SK-N-DZ (cell line): ENCODE data around the gene IGSF9B. TPM values are rescaled to one million over a fixed set of nuclear protein-coding genes. Genes with fewer than 3 reads are reported as not detected.
A peak's percentile ranks its signal among the peaks of the same experiment; 100 is the strongest.
"Not testable (repeated sequence)": the region's sequence is repeated elsewhere in the genome, so short reads cannot be mapped to it uniquely, and the experiment has no call there.

Experiments
- DNase-seq: peaks from one replicate; pipeline ENCODE4 v3.0.0-alpha.2; 2015; ENCODE audit warnings: low spot score
- polyA plus RNA-seq, 2 experiments: library from polyadenylated mRNA; depleted of rRNA; stranded (reverse); fragments of >200 nt; gene quantifications; 2 replicates each; pipeline ENCODE4 v1.2.3, GENCODE V29; 2014

The IGSF9B gene, protein sequence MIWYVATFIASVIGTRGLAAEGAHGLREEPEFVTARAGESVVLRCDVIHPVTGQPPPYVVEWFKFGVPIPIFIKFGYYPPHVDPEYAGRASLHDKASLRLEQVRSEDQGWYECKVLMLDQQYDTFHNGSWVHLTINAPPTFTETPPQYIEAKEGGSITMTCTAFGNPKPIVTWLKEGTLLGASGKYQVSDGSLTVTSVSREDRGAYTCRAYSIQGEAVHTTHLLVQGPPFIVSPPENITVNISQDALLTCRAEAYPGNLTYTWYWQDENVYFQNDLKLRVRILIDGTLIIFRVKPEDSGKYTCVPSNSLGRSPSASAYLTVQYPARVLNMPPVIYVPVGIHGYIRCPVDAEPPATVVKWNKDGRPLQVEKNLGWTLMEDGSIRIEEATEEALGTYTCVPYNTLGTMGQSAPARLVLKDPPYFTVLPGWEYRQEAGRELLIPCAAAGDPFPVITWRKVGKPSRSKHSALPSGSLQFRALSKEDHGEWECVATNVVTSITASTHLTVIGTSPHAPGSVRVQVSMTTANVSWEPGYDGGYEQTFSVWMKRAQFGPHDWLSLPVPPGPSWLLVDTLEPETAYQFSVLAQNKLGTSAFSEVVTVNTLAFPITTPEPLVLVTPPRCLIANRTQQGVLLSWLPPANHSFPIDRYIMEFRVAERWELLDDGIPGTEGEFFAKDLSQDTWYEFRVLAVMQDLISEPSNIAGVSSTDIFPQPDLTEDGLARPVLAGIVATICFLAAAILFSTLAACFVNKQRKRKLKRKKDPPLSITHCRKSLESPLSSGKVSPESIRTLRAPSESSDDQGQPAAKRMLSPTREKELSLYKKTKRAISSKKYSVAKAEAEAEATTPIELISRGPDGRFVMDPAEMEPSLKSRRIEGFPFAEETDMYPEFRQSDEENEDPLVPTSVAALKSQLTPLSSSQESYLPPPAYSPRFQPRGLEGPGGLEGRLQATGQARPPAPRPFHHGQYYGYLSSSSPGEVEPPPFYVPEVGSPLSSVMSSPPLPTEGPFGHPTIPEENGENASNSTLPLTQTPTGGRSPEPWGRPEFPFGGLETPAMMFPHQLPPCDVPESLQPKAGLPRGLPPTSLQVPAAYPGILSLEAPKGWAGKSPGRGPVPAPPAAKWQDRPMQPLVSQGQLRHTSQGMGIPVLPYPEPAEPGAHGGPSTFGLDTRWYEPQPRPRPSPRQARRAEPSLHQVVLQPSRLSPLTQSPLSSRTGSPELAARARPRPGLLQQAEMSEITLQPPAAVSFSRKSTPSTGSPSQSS (N-terminal part only)
- polyA plus RNA-seq (2014; cell fraction: cytosol; rRNA removed), result 0.98 and 11.7 TPM in 2 replicates
- 0.64 and 3.8 TPM in 2 replicates for polyA plus RNA-seq (2014; cell fraction: nucleus; rRNA removed)

DNA sequence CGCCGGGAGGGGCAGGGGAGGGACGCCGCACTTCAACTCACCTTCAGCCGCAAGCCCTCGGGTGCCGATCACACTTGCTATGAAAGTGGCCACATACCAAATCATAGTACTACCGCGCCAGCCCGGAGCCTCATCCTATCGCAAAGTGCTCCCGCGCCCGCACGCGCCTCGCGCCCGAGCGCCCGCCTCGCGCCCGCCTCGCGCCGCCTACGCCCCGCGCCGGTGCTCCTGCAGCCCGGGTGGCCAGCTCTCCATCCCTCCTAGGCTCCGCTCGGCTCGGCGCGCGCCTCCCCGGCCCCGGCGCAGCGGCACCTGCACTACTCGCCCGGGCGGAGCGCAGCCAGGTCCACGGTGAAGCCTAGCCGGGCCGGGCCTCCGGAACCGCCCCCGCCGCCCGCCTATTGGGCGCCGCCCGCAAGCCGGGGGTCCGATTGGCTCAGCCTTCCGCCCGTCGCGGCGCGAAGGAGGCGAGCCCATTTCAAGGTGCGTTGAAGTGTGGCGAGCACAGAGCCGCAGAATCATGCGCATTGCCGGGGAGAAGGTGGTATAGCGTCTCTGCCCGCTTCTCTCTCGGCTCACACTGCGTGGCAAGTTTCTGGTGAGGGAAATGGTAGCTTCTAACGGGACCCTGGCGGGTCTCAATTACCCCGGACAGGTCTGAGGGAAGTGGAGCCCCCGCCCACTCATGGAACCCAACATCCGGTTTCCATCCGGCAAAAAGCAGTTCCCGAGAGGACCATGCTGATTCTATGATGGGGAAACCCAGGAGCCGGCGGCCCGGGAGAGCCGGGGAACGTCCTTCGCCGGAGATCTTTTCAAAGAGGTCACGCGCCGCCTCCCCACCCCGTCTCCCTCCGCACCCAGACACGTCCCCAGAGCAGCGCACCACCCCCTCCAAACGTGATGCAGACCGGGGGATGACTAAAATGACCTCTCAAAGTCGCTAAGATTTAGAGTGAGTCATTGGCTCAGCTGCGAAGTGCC is at the start of gene IGSF9B:
Gene IGSF9B, minus strand, starts transcription at position 319 of the 984 bp plus-strand sequence. Its CDS starts 214 bp downstream, at position 105.
- peak; percentile 73 for DNase-seq

DNA sequence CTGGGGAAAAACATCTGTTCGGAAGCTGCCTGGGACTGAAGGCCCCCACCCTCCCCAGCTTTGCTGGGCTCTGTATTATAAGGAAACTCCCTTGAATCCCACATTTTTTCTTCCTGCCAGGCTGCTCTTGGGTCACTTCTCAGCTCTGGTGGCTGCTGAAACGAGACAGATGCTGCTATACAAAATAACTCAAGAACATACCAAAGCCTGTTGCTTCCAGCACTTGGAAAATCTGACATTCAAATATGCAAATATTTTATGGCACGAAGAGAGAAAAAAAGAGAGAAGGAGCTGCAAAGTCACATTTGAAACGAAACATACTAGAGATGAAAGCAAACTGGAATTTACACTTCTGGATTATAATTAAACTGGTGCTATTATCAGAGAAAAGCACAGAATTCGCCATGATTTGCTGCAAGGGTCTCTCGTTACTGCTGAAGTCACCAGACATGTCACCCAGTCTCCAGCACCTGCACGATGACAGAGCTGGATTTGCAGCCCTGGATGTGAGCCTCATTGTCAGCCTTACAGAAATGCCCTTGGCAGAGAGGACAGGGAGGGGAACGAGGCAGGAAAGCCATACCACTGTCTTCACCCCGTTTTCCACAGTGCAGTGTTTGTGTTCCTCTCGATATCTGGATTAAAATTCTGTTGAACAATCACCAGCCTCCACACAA is 47.9 kb upstream of the IGSF9B start:
- no peak for DNase-seq

DNA sequence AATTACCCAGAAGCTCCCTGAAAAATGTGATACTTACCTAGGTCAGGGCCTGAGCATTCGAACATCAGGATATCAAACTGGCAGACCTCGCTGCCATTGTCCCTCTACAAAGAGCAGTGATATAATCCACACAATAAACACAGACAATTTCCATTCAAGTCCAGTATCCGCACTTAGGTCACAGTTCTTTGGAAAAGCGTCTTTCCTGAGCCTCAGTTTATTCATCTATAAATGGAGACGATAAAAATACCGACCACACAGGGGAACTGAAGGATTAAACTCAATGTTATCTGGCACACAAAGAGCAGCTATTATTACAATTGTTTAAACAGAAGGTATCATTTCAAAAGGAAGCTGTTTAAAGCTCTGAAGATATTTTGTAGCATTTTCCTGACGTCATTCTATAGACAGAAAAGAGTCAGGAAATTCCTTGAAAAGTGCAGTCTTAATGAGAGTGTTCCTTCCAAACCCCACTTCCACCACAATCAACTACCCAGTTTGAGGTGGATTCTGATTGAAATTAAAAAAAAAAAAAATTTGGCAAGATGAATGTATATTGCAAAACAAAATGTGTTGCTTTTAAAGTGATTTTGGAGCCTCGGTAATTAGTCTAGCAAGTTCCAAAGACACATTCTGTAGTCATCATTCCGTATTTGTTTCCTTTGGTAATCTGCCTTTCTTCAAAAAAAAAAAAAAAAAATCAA is 47.2 kb upstream of the IGSF9B start:
- no peak for DNase-seq

DNA sequence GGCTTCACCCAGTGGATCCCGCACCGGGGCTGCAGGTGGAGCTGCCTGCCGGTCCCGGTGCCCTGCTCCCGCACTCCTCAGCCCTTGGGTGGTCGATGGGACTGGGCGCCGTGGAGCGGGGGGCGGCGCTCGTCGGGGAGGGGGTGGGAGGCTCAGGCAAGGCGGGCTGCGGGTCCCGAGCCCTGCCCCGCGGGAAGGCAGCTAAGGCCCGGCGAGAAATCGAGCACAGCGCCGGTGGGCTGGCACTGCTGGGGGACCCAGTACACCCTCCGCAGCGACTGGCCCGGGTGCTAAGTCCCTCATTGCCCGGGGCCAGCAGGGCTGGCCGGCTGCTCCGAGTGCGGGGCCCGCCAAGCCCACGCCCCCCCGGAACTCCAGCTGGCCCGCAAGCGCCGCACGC is 46.1 kb upstream of the IGSF9B start:
- DNase-seq, result not testable (repeated sequence)

DNA sequence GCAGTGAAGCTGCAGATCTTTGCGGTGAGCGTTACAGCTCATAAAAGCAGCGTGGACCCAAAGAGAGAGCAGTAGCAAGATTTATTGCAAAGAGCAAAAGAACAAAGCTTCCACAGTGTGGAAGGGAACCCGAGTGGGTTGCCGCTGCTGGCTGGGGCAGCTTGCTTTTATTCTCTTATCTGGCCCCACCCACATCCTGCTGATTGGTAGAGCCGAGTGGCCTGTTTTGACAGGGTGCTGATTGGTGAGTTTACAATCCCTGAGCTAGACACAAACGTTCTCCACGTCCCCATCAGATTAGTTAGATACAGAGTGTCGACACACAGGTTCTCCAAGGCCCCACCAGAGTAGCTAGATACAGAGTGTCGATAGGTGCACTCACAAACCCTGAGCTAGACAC is 45.6 kb upstream of the IGSF9B start:
- DNase-seq, result not testable (repeated sequence)

DNA sequence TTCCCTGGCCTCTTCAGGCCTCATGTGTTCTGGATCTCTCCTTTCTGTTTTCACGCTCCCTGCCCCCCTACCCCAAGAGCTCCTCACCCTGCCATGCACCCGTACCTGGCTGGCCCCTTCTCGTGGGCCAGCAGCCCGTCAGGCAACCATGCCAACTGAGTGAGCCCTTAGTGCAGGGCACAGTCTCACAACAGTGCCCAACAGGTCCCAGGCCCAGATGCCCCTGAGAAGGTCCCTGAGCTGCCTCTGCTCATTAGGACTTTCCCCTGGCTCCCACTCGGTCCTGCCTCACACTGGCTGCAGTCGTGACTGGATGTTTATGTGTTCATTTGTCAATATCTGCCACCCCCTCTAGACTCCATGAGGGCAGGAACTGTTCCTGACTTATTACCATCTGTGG is 44.8 kb upstream of the IGSF9B start:
- no peak for DNase-seq

DNA sequence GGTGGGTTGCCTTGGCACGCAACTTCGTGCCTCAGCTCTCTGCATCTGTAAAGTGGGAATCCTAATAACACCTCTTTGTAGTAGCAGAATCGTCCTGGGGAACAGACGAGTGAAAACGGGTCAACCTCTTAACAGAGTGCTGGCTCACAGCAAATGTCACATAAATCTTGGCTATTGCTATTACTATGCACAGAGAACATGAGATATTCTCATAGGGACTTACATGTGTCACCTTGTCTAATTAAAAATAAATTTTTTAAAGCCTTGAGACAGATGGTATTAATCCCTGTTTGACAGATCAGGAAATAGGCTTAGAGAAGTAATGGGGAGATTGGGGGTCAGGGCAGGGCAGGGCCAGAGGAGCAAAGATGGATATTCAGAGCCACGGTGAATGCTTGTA is 44.3 kb upstream of the IGSF9B start:
- no peak for DNase-seq

DNA sequence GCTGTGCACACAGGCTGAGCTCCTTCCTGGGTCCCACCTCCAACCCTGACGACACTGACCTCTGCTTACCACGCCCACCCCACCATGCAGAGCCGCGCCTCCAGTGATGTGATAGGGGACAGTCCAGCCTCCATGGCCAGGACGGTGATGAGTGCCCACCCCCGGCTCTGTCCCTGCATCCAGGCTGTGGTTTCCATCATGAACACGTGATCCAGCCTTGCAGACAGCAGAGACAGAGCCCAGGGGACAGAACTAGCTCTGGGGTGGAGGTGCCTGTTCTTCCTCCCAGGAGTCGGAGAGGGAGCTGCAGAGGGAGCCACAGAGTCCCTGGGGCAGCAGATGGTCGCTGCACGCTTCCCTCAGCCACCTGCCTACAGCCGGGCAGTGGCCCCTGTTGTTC is 42.6 kb upstream of the IGSF9B start:
- DNase-seq, result peak; percentile 81

DNA sequence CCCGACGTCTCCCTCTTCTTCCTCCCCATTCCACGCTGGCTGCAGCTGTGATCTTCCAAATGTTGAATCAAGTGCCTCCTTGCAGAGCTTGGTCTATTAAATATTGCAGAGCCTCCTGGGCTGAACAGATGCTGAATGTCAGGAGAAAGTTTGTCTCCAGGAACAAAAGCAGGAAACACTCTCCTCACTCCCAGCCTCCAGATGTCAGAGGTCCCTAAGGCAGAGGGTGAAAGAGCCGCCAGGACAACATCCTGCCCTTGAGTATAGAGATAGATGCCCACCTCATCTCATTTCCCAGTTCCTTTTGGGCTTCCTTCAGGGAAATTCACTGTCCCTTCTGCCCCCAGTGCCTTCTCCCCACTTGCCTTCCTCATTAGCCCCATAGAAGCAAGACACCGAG is 40.8 kb upstream of the IGSF9B start:
- no peak for DNase-seq

DNA sequence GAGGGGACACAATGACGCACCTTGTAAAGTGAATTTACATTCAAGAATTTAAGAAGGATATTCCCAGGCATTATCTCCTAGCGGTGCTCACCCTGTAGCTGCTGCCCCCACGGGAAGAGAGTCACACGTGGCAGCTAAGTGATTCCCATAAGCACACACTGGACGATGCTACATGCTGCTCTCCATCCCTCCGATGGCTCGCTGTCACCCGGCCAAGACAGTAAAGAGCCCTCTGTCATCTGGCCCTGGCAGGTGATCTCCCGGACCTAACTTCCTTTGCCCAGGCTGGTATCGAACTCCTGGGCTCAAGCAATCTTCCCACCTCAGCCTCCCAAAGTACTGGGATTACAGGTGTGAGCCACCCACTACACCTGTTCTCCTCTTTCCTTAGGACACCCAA is 39.9 kb upstream of the IGSF9B start:
- DNase-seq, result no peak

DNA sequence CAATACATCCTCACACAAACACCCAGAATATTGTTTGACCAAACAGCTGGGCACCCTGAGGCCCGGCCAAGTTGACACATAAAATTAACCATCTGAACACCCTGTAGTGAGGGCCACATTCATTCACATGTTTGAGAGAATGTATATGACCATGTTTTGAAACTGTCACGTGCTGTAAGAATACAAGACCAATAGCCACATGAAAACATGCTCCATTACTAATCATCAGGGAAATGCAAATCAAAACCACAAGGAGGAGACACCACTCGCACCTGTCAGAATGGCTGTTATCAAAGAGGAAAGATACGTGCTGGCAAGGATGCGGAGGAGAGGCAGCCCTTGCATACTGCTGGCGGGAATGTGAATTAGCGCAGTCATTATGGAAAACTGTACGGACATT is 38.3 kb upstream of the IGSF9B start:
- no peak for DNase-seq

DNA sequence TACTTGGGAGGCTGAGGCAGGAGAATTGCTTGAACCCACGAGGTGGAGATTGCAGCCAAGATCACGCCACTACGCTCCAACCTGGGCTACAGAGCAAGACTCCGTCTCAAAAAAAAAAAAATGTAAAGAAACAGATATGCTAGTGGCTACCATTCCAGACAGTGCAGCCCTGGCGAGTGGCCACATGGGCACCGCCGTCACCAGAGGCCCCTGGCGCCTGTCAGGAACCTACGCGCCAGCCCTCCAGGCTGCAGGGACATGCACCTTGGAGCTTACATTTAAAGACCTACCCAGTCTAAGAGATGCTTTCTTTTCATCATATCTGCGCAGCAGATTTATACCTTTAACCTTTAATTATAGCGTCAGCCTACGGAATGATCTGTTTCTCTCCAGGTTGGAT is 37.2 kb upstream of the IGSF9B start:
- no peak for DNase-seq

DNA sequence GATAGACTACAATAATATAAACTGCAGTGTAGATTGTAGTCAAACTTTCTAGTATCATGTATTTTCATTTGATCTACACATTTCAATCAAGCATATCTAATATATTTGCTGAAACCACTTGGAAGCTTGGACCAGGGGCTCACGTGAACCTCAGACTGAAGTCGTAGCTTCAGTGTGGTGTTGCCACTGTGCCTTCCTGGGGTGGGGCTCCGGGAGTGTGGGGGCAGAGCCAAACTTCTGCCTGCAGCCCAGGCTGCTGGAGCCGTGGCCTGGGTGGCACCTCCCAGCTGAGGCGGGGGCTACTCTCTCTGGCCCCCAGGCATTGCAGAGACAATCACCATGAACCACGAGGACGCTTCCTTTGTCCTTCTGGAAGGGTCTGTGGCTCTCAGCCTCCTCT is 36.3 kb upstream of the IGSF9B start:
- DNase-seq, result no peak

DNA sequence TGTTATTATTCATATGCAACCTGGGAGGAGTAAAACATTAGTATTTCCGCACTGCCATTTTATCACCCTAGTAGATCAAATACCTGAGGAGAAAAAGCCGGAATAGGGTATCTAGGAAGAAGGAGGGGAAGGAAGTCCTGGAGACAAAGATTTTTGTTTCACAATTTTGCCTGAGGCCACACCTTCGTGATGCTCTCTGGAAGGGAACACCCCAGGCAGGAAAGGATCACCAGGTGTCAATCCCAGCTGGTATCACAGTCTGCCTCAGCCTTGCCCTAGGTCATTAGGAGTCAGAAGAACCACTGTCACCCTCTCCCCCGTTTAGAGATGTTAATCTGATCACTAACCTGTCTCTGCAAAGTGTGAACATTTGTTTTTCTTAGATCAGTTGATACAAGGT is 35.4 kb upstream of the IGSF9B start:
- no peak for DNase-seq

DNA sequence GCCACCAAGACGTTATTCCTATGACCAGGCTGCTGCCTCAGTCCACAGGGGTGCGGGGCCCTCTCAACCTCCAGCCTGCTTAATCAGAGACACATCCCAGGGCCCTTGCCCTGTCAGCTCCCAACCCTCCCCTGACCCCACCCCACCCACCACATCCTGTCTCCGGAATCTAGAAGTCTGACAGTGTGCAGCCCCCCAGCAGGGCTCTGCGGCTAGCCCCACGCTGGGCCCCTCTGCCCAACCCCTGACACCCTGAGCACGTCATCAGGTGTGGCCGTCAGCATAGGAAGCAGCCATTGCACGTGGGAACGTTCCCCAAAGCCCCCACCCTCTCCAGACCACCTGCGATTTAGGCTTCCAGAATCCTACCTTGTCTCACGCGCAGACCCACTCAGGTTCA is 34.3 kb upstream of the IGSF9B start:
- DNase-seq, result no peak

DNA sequence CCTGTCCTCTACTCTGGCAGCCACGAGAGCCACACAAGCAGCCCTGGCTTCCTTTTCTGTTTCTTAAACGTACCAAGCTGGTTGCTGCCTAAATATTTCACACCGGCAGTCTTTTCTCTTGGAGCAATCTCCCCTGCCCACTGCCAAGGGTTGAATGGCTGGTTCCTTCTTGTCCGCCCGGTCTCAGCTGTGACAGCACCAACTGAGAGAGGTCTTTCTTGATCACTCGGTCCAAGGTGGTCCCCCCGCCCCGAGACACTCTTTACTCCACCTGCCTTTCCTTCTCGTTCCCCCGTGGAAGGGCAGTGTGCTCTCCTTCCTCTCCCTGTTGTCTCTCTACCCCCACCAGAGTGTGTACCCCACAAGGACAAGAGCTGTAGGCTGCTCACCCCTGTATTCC is 33.7 kb upstream of the IGSF9B start:
- no peak for DNase-seq

DNA sequence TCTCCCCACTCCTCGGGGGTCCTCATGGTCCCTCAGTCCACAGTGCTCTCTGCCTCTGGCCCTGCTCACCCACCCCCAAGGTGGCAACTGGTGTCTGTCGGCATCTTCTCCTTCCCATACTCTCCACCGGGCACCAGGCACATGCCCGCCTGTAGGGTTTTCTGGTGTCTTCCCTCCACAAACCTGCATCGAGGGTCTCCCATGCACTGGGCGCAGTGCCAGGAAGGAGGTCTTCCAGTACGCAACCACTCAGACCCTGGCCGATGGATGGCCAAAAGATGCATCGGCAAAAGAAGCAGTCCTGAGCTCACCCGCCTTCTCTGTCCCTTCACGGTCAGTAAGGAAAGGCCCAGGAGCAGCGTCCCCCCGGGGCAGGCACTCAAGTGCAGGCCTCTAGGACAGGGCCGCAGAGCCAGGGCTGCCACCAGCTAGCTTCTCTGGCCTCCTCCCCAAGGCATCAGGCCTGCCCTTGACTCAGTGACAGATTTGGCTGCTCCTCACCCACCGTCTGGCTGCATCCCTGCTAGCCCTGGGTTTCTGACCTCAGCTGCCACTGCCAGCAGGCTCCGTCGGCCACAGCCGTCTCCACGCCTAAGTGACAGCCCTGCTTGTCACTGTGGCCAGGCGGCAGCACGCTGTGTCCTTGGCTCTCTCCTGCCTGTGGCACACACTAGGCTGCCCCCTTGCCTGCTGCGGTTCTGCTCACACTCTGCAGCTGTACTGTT is 32.1 kb upstream of the IGSF9B start:
- DNase-seq, result no peak

DNA sequence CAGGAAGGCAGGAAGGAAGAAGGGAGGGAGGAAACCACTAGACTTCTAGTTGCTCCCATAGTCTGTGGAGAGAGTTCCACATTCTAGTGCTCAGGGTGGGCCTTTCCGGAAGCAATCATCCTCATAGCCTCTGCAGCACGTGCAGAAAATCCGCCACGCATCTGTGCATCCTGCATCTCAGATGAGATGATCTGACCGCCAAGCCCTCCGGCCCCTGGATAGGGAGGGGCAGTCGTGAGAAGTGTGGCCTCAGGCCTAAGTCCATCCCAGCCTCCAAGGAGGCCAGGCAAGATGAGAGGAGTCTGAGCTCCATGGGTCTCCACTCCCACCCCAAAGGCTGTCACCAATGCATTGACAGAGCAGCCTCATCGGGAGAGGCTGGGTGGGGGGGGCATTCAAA is 30.4 kb upstream of the IGSF9B start:
- no peak for DNase-seq
